HUES6 (cell line): ENCODE data around the gene SLC39A7.
A peak's percentile ranks its signal among the peaks of the same experiment; 100 is the strongest.

Experiments used
- H3K27ac ChIP-seq: 2 replicates; pipeline ENCODE4 v1.7.0; 2013; ENCODE audit warnings: low read depth, mild to moderate bottlenecking, low read length, inconsistent platforms
- H3K27me3 ChIP-seq: 2 replicates; pipeline ENCODE4 v1.6.1; 2013; ENCODE audit warnings: low read length; ENCODE audit not compliant: control insufficient read depth, insufficient read depth
- H3K36me3 ChIP-seq: 2 replicates; pipeline ENCODE4 v1.6.1; 2013; ENCODE audit warnings: low read length; ENCODE audit not compliant: control insufficient read depth, insufficient read depth
- H3K4me1 ChIP-seq: 2 replicates; pipeline ENCODE4 v1.6.1; 2013; ENCODE audit warnings: low read length; ENCODE audit not compliant: control insufficient read depth, insufficient read depth
- H3K4me3 ChIP-seq: 2 replicates; pipeline ENCODE4 v1.5.1; 2013; ENCODE audit warnings: low read depth, low read length
- H3K9ac ChIP-seq: one replicate; pipeline ENCODE4 v1.6.1; 2013; ENCODE audit warnings: mild to moderate bottlenecking, low read length
- H3K9me3 ChIP-seq: 2 replicates; pipeline ENCODE4 v1.6.1; 2013; ENCODE audit warnings: low read depth, low read length; ENCODE audit not compliant: control insufficient read depth, insufficient read depth

The SLC39A7 gene

GRCh38 chr6:33208091-33208967, 7.7 kb downstream of the SLC39A7 start, which contains the start of gene RING1:
Gene RING1, plus strand, starts transcription at chr6:33208500. Its CDS starts 323 bp downstream, at chr6:33208823.
- Histone ChIP-seq H3K4me3 (peak within 1 kb of the TSS; percentile 96), H3K36me3 (peaks cover 20% of the 10 kb centered on the region), H3K27ac (peak within 1 kb of the TSS; percentile 27; the same call in 1 of the 2 replicates), H3K9ac (peak within 1 kb of the TSS; percentile 78), H3K4me1 (peaks cover 45% of the 10 kb centered on the region), H3K27me3 (peaks cover 54% of the 10 kb centered on the region), H3K9me3 (no peaks in the 10 kb centered on the region)

GRCh38 chr6:33209856-33210255, 9.2 kb downstream of the SLC39A7 start:
- Histone ChIP-seq H3K36me3 (peaks cover 15% of the 10 kb centered on the region), H3K4me3 (no peak overlapping the region), H3K9me3 (no peaks in the 10 kb centered on the region), H3K4me1 (peaks cover 52% of the 10 kb centered on the region), H3K9ac (no peak overlapping the region), H3K27ac (no peak overlapping the region), H3K27me3 (peaks cover 69% of the 10 kb centered on the region)

GRCh38 chr6:33211136-33211535, 10.5 kb downstream of the SLC39A7 start:
- H3K4me1 ChIP-seq = peaks cover 52% of the 10 kb centered on the region
- H3K27me3 ChIP-seq = peaks cover 72% of the 10 kb centered on the region
- H3K9ac ChIP-seq = no peak overlapping the region
- H3K4me3 ChIP-seq = no peak overlapping the region
- H3K36me3 ChIP-seq = peaks cover 15% of the 10 kb centered on the region
- H3K9me3 ChIP-seq = no peaks in the 10 kb centered on the region
- no peak overlapping the region for H3K27ac ChIP-seq

- H3K27ac ChIP-seq = no peak overlapping the region
- H3K4me3 ChIP-seq = peak overlapping the region; percentile 38
- H3K36me3 ChIP-seq = peaks cover 15% of the 10 kb centered on the region
- H3K9ac ChIP-seq = no peak overlapping the region
- H3K27me3 ChIP-seq = peaks cover 72% of the 10 kb centered on the region
- peaks cover 45% of the 10 kb centered on the region for H3K4me1 ChIP-seq
- H3K9me3 ChIP-seq = no peaks in the 10 kb centered on the region
Observed at GRCh38 chr6:33211666-33212422, 11.2 kb downstream of the SLC39A7 start.

GRCh38 chr6:33212857-33213165, 12.1 kb downstream of the SLC39A7 start:
- H3K36me3 ChIP-seq = peaks cover 15% of the 10 kb centered on the region
- H3K4me3 ChIP-seq = peak overlapping the region; percentile 89
- no peaks in the 10 kb centered on the region for H3K9me3 ChIP-seq
- H3K4me1 ChIP-seq = peaks cover 51% of the 10 kb centered on the region
- H3K9ac ChIP-seq = peak overlapping the region; percentile 36
- no peak overlapping the region for H3K27ac ChIP-seq
- H3K27me3 ChIP-seq = peaks cover 72% of the 10 kb centered on the region

- Histone ChIP-seq H3K9me3 (no peaks in the 10 kb centered on the region), H3K36me3 (peaks cover 15% of the 10 kb centered on the region), H3K27me3 (peaks cover 78% of the 10 kb centered on the region), H3K4me3 (peak overlapping the region; percentile 89), H3K9ac (peak overlapping the region; percentile 36), H3K4me1 (peaks cover 54% of the 10 kb centered on the region), H3K27ac (no peak overlapping the region)
Observed at GRCh38 chr6:33213166-33213988, 12.7 kb downstream of the SLC39A7 start.

- H3K9ac ChIP-seq = peak overlapping the region; percentile 36
- H3K27ac ChIP-seq = no peak overlapping the region
- peaks cover 83% of the 10 kb centered on the region for H3K27me3 ChIP-seq
- peak overlapping the region; percentile 89 for H3K4me3 ChIP-seq
- peaks cover 15% of the 10 kb centered on the region for H3K36me3 ChIP-seq
- peaks cover 52% of the 10 kb centered on the region for H3K4me1 ChIP-seq
- no peaks in the 10 kb centered on the region for H3K9me3 ChIP-seq
Observed at GRCh38 chr6:33213989-33214335, 13.3 kb downstream of the SLC39A7 start.

- no peak overlapping the region for H3K9ac ChIP-seq
- peaks cover 4% of the 10 kb centered on the region; the same call in 1 of the 2 replicates for H3K36me3 ChIP-seq
- no peak overlapping the region for H3K4me3 ChIP-seq
- H3K27me3 ChIP-seq = peaks cover 96% of the 10 kb centered on the region
- H3K9me3 ChIP-seq = no peaks in the 10 kb centered on the region
- H3K4me1 ChIP-seq = peaks cover 51% of the 10 kb centered on the region
- H3K27ac ChIP-seq = no peak overlapping the region
Observed at GRCh38 chr6:33215271-33216116, 14.8 kb downstream of the SLC39A7 start.

- Histone ChIP-seq H3K27ac (no peak overlapping the region), H3K9ac (no peak overlapping the region), H3K4me3 (no peak overlapping the region), H3K36me3 (no peaks in the 10 kb centered on the region), H3K9me3 (no peaks in the 10 kb centered on the region), H3K4me1 (peaks cover 51% of the 10 kb centered on the region), H3K27me3 (peaks cover 94% of the 10 kb centered on the region)
Observed at GRCh38 chr6:33216117-33216649, 15.5 kb downstream of the SLC39A7 start.

GRCh38 chr6:33217246-33217645, 16.6 kb downstream of the SLC39A7 start:
- H3K36me3 ChIP-seq = no peaks in the 10 kb centered on the region
- H3K27ac ChIP-seq = no peak overlapping the region
- H3K9me3 ChIP-seq = no peaks in the 10 kb centered on the region
- peaks cover 91% of the 10 kb centered on the region for H3K27me3 ChIP-seq
- no peak overlapping the region for H3K9ac ChIP-seq
- no peak overlapping the region for H3K4me3 ChIP-seq
- H3K4me1 ChIP-seq = peaks cover 42% of the 10 kb centered on the region
